OCI-LY3 (cell line): ENCODE data around the gene STK33.

Source experiments
- EZH2phosphoT487 ChIP-seq: fragments of 200-600 bp; shearing (Covaris generic); IDR thresholded peaks from 2 replicates; pipeline ENCODE4 v1.6.1; 2018; ENCODE audit warnings: antibody characterized with exemption, mixed run types, low read depth
- TF ChIP-seq, protein P1 (sequence below): fragments of 200-600, 300-600 bp; sonication (generic); IDR thresholded peaks from 2 replicates; pipeline ENCODE4 v1.5.1; 2014; ENCODE audit warnings: antibody characterized with exemption, low read length, low read depth

DNA sequence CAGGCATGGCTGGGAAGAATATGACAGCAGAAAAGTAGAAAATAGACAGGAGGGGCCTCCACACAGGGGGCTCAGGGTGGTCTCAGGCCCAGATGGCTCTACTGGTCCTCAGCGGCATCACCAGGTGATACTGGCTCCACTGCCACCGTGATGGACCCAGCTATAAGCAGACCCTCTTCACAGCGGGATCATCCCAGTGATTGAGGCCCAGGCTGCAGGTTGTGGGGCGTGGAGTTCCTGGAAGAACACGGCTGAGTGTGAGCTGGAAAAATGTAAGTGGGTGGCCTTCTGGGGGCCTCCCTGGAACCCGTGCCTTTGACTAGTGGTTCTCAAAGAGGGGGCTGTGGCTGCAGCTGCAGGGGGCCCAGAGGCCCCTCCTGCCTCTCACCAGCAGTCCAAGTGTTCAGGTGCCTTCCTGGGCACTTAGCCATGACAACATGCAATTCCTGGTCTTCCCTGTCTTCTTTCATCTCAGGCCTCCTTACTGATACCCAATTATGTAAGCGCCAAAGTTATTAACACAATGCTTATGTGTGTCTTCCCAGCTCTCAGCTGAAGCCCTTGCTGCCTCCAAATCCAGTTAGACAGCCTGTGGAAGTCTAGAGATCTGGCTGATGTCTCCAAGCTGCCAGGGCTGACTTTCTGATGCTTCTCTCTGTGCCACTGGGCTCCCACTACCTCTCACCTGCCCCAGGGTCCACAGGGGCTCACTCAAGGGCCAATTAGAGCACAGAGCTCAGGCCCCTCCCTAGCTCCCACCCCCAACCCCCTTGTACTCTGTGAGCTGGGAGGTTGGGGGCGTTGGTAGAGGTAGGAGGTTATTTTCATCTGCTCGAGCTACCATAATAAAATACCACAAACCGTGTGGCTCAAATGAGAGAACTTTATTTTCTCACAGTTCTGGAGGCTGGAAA is 220.3 kb downstream of the STK33 start:
- TF ChIP-seq, protein P1, sequence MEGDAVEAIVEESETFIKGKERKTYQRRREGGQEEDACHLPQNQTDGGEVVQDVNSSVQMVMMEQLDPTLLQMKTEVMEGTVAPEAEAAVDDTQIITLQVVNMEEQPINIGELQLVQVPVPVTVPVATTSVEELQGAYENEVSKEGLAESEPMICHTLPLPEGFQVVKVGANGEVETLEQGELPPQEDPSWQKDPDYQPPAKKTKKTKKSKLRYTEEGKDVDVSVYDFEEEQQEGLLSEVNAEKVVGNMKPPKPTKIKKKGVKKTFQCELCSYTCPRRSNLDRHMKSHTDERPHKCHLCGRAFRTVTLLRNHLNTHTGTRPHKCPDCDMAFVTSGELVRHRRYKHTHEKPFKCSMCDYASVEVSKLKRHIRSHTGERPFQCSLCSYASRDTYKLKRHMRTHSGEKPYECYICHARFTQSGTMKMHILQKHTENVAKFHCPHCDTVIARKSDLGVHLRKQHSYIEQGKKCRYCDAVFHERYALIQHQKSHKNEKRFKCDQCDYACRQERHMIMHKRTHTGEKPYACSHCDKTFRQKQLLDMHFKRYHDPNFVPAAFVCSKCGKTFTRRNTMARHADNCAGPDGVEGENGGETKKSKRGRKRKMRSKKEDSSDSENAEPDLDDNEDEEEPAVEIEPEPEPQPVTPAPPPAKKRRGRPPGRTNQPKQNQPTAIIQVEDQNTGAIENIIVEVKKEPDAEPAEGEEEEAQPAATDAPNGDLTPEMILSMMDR: no peak
- TF ChIP-seq EZH2phosphoT487: no peak
